ENCODE results near the gene TTC34. TPM values are rescaled to one million over a fixed set of nuclear protein-coding genes. Genes with fewer than 3 reads are reported as not detected.
"Not testable (repeated sequence)": the region's sequence is repeated elsewhere in the genome, so short reads cannot be mapped to it uniquely, and the experiment has no call there.

Gene TTC34
- total RNA-seq, 1 donor from 2014 or later: 0.13 TPM

- no peak for DNase-seq (ENCODE audit: low read depth)
- Histone ChIP-seq H3K4me3 (ENCODE audit: low read depth, low read length) (no peak overlapping the region), H3K36me3 (ENCODE audit: control insufficient read depth, insufficient read depth, low read length) (no peaks in the 10 kb centered on the region), H3K27me3 (ENCODE audit: control insufficient read depth, insufficient read depth, low read length) (peaks cover 32% of the 10 kb centered on the region)
- no peak for TF ChIP-seq CTCF (IDR thresholded peaks at IDR 0.05; ENCODE audit: insufficient read depth, low read length, poor library complexity, severe bottlenecking)
Observed at GRCh38 chr1:2627746-2628145, 173.7 kb downstream of the TTC34 start.

- H3K36me3 ChIP-seq (ENCODE audit: control insufficient read depth, insufficient read depth, low read length); DNase-seq (ENCODE audit: low read depth); H3K4me3 ChIP-seq (ENCODE audit: low read depth, low read length): not testable (repeated sequence)
- H3K27me3 ChIP-seq (ENCODE audit: control insufficient read depth, insufficient read depth, low read length): peaks cover 30% of the 10 kb centered on the region
Observed at GRCh38 chr1:2625748-2626147, 175.7 kb downstream of the TTC34 start.

DNA sequence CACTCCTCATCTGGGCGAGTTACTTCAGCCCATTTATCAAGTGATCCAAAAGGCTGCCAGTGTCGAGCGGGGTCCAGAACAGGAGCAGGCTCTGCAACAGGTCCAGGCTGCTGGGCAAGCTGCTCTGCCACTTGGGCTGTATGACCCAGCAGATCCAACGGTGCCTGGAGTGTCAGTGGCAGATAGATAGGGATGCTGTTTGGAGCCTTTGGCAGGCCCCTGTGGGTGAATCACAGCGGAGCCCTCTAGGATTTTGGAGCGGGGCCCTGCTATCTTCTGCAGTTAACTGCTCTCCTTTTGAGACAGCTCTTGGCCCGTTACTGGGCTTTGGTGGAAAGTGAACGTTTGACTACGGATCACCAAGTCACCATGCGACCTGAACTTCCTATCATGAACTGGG, 176.2 kb downstream of the TTC34 start:
- DNase-seq (ENCODE audit: low read depth): no peak
- H3K36me3 ChIP-seq (ENCODE audit: control insufficient read depth, insufficient read depth, low read length): no peaks in the 10 kb centered on the region
- peaks cover 29% of the 10 kb centered on the region for H3K27me3 ChIP-seq (ENCODE audit: control insufficient read depth, insufficient read depth, low read length)
- H3K4me3 ChIP-seq (ENCODE audit: low read depth, low read length): no peak overlapping the region
- TF ChIP-seq CTCF (IDR thresholded peaks at IDR 0.05; ENCODE audit: insufficient read depth, low read length, poor library complexity, severe bottlenecking): no peak

DNA sequence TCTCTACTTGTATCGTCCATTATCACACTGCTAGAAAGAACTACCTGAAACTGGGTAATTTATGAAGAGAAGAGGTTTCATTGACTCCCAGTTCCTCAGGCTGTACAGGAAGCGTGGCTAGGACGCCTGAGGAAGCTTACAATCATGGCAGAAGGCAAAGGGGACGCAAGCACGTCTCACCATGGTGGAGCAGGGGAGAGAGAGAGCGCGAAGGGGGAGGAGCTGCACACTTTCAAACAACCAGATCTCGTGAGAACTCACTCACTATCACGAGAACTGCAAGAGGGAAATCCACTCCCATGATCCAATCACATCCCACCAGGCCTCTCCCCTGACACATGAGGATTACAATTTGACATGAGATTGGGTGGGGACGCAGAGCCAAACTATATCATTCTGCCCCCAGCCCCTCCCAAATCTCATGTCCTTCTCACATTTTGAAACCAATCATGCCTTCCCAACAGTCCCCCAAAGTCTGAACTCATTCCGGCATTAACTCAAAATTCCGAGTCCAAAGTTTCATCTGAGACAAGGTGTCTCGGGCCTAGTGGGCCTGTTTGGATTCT, 176.7 kb downstream of the TTC34 start:
- Histone ChIP-seq H3K4me3 (ENCODE audit: low read depth, low read length) (no peak overlapping the region), H3K27me3 (ENCODE audit: control insufficient read depth, insufficient read depth, low read length) (peaks cover 24% of the 10 kb centered on the region), H3K36me3 (ENCODE audit: control insufficient read depth, insufficient read depth, low read length) (no peaks in the 10 kb centered on the region)
- TF ChIP-seq CTCF (IDR thresholded peaks at IDR 0.05; ENCODE audit: insufficient read depth, low read length, poor library complexity, severe bottlenecking): no peak
- DNase-seq (ENCODE audit: low read depth): no peak

DNA sequence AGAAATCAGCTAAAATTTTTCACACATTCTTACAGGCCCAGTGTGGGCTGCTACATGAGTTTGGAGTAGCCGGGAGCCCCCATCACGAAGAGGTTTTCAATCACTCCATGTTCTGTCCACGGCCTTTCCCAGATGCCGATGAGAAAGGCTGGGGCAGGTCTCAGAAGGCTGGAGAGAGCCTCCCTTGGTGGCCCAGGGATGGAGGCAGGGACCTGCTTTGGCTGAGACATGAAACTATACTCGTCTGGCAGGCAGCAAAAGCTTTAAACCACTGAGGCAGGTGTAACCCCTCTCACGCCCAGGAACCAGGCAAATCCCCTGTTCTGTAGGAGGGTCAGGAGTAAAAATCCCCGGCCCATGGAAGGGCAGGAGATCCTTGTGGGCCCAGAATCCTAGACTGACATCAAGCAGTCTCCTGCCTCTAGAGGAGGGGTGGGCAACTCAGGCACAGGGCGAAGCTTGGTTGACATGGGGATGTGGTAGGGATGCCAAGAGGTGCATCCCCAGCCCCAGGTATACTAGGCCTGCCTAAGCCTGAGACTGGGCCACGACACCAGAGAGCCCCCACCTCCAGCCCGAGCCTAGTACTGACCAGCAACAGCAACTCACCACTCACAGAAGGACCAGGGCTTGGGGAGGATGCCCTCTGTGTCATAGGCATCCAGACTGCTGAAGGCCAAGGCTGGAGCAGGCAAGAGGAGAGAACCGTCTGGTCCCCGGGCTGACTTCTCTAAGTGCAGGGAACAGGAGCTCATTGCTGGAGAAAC, 177.7 kb downstream of the TTC34 start:
- Histone ChIP-seq H3K4me3 (ENCODE audit: low read depth, low read length) (no peak overlapping the region), H3K36me3 (ENCODE audit: control insufficient read depth, insufficient read depth, low read length) (no peaks in the 10 kb centered on the region), H3K27me3 (ENCODE audit: control insufficient read depth, insufficient read depth, low read length) (peaks cover 15% of the 10 kb centered on the region)
- TF ChIP-seq CTCF (IDR thresholded peaks at IDR 0.05; ENCODE audit: insufficient read depth, low read length, poor library complexity, severe bottlenecking): no peak
- no peak for DNase-seq (ENCODE audit: low read depth)

- no peaks in the 10 kb centered on the region for H3K27me3 ChIP-seq (ENCODE audit: control insufficient read depth, insufficient read depth, low read length)
- no peak for TF ChIP-seq CTCF (IDR thresholded peaks at IDR 0.05; ENCODE audit: insufficient read depth, low read length, poor library complexity, severe bottlenecking)
- DNase-seq (ENCODE audit: low read depth): no peak
Observed at GRCh38 chr1:2617971-2618470, 183.5 kb downstream of the TTC34 start.

More at GRCh38 chr1:2617971-2618470, 183.5 kb downstream of the TTC34 start:
- Histone ChIP-seq H3K36me3 (ENCODE audit: control insufficient read depth, insufficient read depth, low read length) (no peaks in the 10 kb centered on the region), H3K4me3 (ENCODE audit: low read depth, low read length) (no peak overlapping the region)

All from kidney epithelial cell (primary cell).